GM19324 (cell line): Measurements from ENCODE around the gene METAP2.
"Not testable (repeated sequence)": the region's sequence is repeated elsewhere in the genome, so short reads cannot be mapped to it uniquely, and the experiment has no call there.

Experiments
- ATAC-seq: cut with Tn5 transposase; IDR thresholded peaks from one replicate; pipeline ENCODE4 v1.9.1; 2021; ENCODE audit warnings: mild to moderate bottlenecking, moderate library complexity; ENCODE audit not compliant: unreplicated experiment, low FRiP score

The METAP2 gene

DNA sequence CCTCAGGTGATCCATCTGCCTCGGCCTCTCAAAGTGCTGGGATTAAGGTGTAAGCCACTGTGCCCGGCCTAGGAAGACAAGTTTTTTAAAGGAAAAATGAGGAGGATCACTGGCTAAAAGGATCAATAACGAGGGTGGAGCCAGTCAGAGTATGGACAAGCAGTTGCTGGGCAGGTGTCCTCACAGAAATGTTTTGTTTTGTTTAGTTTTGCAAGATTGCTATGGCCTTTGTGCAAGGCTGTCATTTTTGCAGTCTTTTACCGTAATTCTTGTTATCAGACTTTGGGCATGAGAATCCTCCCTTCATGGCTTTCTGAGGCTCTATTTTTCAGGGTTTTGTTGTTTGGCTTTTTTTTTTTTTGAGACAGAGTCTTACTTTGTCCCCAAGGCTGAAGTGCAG is 11.9 kb upstream of the METAP2 start:
- no peak for ATAC-seq

DNA sequence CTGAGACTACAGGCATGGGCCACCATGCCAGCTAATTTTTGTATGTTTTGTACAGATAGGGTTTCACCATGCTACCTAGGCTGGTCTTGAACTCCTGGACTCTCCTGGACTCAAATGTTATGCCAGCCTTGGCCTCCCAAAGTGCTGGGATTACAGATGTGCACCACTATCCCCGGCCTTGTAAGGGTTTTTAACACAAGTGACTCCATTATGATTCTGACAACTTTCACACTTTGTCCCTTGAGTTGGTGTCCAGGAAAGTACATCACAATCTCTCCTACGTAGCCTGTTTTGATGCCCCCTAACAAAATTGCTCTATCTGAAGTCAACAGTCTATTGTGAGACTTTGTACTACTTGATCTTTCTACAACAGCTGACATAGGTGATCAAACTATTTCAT is 11.4 kb upstream of the METAP2 start:
- ATAC-seq = no peak

DNA sequence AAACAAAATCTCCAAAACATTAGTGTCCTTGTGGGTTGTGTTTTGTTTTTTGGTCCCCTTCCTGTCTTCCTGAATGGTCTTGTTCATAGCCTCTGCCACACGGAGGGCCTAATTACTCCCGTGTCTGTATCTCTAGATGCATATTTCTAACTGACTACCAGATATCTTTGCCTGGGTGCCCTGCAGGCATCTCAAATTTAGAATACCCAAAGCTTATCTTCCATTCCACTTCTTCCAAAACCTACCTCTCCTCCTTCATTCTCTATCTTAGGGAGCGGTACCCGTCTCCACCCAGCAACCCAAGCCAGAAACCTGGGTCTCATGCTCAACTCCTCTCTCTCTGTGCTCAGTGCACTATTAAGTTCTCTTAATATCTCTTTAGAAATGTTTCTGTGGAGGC is 10.9 kb upstream of the METAP2 start:
- ATAC-seq = no peak

DNA sequence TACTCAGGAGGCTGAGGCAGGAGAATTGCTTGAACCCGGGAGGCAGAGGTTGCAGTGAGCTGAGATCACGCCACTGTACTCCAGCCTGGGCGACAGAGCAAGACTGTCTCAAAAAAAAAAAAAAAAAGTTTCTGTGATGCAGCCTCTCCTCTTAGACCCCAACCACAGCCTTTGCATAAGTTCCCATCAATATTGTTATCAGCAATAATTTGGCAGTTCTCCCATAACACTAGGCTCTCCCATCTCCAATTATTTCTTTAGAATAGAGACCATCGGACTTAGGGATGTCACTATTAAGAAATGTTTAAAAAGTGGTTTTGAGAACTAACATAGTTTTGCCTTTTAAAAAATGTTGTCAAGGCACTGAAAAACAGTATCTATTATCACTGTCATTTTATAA is 10.2 kb upstream of the METAP2 start:
- ATAC-seq = not testable (repeated sequence)

DNA sequence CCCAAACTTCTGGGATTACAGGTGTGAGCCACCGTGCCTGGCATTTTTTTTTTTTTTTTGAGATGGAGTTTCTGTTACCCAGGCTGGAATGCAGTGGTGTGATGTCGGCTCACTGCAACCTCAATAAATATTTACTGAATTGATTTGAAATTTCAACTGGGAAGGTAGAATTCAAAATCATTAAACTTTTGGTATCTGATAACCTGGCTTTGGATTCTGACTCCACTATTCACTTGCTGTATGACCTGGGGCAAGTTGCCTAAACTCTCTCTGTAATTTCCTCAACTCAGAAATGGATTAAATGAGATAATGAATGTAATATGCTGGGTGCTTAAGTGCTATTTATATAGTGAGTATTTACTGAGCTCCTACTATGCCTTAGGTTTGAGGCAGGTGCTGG is 8.7 kb upstream of the METAP2 start:
- ATAC-seq = no peak

DNA sequence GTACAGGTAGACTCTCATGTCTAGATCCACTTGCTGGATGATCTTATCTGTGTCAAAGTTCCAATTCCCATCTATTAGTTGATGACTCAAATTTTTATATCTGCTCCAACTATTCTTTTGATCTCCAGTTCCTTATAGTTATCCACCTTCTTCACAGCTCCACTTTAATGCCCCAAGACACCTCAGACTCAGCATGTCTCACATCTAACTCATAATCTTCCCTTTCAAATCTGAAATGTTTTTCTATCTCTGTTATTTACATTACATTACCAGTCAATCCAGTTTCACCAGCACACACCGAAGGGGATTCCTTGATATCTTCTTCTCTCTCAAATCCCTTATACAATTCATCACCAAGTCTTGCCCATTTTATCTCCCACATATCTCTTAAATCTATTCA is 3.7 kb upstream of the METAP2 start:
- no peak for ATAC-seq

DNA sequence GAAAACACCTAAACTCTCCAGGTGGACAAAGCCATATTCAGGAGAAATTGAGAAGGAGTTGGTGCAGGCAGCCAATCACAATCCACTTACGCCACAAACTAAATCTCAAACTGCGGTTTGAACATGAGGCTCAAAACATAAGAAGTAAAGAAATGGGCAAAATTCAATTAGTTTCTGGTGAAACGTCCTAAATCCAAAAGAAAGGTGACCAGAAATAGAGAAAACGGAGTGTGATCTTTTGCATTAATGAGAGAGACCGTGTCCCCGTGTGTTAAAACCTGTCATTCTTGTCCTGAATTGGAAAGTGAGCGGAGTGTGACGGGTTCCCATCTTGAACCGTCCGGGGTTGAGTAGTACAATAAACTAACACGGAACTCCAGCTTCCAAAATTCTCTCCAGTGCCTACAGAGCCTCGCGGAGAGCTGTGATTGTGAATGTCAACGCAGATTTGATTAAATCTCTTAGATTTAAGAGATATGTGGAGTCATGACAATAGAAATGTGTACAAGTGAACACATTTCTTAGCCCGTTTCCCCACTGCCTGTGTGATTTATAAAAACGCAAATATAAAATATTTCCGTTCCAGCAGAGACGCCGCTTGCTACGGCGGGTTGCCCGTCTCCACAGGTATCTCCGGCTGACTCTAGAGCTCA is 595 bp upstream of the METAP2 start:
- peak; percentile 23 for ATAC-seq

DNA sequence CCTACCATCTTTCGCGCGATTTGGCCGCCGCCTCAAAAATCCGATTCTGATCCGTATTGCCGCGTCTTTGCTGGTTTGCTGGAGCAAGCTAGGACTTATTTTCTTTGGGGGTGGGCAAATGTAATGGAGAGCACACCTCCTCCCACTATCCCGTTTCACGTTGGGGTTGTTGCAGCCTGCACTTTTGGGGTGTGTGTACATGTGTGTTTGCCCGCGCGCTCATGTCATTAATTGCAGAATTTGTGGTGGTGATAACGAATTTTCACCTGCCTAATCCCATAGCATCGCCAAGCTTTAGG is 657 bp downstream of the METAP2 start:
- no peak for ATAC-seq

DNA sequence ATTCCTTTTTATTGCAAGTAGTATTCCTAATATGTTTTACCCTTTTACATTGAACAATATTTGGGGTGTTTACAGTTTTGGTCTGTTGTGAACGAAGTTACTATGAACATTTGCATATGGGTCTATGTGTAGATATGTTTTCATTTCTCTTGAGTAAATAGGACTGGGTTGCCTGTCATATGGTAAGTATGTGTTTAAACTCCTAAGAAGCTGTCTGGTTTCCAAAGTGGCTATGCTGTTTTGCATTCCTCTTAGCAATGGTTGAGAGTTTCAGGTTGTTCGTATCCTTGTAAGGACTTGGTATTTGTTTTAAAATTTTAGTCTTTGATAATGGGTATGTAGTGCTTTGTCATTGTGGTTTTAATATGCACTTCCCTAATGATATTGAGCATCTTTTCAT is 6.3 kb downstream of the METAP2 start:
- ATAC-seq = no peak

DNA sequence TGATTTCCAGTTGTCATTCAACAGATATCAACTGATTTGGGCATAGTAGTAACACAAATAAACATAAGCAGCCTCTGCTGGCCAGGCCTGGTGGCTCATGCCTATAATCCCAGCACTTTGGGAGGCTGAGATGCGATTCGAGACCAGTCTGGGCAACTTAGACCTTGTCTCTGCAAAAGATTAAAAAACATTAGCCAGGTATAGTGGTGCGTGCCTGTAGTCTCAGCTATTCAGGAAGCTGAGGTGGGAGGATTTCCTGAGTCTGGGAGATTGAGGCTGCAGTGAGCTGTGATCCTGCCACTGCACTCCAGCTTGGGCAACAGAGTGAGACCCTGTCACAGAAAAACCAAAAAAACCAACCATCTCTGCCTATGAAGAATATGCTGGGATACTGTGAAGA is 7.1 kb downstream of the METAP2 start:
- no peak for ATAC-seq

DNA sequence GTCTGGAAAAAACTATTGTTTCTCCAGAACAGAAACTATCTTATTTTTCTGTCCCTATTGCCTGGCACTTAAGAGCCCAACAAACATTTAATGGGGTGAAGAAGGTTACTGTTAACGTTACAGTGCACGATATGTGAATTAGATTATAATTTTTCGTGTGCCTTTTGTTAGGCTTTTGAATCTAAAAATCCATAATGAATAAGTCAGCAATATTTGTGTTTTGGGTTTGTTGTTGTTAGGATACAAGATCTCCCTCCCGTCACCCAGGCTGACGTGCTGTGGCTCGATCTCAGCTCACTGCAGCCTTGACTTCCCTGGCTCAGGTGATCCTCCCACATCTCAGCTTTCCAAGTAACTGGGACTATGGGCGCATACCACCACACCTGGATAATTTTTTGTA is 7.9 kb downstream of the METAP2 start:
- no peak for ATAC-seq

DNA sequence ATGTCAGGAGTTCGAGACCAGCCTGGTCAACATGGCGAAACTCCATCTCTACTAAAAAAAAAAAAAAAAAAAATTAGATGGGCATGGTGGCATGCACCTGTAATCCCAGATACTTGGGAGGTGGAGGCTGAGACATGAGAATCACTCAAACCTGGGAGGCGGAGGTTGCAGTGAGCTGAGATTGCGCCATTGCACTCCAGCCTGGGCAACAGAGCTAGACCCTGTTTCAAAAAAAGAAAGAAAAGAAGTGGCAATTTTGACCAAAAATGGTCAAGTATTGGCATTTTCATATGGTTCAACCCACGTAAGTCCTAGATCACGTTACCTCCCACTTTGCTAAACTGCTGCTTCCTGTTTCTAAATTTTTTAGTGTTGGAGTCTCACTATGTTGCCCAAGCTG is 8.6 kb downstream of the METAP2 start:
- ATAC-seq = not testable (repeated sequence)

DNA sequence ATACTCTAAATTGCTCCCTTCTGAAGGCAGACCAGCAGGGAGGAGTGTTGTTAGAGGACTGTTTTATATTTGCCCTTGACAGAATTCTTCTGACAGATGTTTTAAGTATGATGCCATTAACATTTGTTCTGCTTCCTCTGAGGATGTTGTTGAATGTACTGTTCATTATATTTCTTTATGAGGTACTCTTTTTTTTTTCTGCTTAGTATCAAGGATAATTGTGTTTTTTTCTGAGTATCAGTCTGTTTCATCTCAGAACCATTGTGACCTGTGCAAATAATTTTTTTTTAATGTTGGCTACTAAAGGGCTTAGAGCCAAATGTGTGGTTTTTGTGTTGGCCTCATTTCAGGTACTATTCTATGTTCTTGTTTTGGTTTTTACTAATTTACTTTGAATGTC is 10.6 kb downstream of the METAP2 start:
- ATAC-seq = no peak

DNA sequence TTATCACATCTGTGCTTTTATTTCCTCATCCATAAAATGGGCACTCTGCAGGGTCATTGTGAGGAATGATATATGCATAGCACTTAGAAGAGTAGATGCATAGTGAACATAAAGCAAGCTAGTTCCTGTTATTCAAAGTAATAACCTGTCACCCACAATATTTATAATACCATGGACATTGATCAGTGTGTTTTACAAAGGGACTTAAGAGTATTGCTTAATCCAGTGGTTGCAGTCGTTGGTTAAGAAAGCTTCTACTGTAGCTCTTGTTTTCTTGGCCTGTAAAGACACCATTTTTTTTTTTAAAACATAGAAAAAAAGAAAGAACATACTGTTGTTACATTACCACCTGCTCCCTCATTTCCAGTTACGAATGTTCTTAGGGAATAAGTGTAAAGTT is 13.1 kb downstream of the METAP2 start:
- ATAC-seq = no peak

DNA sequence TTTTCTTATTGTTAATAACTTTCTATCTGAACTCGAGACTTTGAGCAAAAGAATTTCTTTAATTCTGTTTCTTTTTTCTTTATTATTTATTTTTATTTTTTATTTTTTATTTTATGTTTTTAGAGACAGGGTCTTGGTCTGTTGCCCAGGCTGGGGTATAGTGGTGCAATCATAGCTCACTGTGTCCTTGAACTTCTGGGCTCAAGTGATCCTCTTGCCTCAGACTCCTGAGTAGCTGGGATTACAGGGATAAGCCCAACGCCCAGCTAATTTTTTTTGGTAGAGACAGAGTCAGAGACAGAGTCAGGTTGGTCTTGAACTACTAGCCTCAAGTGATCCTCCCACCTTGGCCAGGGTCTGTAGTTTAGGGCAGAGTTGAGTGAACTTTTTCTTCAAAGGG is 18.5 kb downstream of the METAP2 start:
- no peak for ATAC-seq

DNA sequence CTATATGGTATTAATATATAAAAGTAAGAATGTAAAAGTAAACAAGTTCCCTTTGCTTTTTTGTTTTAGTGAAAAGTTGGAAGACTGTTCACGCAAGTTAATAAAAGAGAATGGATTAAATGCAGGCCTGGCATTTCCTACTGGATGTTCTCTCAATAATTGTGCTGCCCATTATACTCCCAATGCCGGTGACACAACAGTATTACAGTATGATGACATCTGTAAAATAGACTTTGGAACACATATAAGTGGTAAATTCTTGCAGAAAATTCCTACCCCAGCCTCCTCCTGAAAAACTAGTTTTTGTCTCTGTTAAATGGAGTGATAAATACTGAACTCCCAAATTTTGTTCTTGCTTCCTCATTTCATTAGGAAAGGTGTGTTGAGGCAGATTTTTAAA is 20.9 kb downstream of the METAP2 start:
- ATAC-seq = no peak

DNA sequence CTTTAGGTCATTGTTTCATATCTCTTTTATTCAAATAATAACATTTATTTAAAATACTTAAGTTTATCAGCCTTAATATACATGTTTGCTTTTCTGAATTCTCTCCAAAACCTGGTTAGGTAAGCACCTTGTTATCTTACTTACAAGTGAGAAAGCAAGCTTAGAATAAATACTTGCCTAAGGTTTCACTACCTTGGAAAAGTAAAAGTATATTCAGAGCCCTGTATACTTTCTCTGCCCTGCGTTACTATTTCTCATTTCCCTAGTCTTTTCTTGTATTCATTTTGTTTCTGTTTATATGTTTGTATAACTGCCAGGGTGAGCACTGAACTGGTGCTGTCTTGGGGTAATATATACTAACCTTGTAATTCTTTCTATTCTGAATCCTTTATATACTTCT is 21.5 kb downstream of the METAP2 start:
- no peak for ATAC-seq

DNA sequence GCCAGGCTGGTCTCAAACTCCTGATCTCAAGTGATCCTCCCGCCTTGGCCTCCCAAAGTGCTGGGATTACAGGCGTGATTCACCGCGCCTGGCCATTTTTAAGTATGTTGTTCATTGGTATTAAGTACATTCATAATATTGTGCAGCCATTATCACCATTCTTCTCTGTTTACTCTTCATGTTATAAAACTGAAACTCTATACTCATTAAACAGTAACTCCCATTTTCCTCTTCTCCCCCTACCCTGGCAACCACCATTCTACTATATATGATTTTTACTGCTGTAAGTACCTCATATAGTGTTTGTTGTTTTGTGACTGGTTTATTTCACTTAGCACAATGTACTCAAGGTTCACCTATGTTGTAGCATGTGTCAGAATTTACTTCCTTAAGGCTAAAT is 23.1 kb downstream of the METAP2 start:
- ATAC-seq = no peak

DNA sequence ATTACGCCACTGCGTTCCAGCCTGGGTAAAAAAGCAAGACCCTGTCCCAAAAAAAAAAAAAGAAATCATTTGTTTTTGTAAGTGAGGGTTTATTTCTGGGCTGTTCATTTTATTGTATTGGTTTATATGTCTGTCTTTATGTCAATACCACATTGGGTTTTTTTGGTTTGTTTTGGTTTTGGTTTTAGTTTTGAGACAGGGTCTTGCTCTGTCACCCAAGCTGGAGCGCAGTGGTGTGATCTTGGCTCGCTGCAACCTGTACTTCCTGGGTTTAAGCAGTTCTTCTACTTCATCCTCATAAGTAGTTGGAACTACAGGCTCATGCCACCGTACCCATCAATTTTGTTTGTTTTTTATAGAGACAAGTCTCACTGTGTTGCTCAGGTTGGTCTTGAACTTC is 25.0 kb downstream of the METAP2 start:
- no peak for ATAC-seq

DNA sequence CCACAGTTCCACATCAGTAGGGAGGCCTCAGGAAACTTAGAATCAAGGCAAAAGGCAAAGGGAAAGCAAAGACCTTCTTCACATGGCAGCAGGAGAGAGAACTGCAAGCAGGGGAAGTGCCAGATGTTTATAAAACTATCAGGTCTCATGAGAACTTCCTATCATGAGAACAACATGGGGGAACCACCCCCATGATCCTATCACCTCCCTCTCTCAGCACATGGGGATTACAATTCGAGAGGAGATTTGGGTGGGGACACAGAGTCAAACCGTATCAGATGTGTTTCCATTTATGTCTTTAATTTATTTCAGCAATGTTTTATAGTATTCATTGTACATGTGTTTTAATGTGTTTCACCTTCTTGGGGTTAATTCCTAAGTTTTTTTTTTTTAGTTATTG is 25.8 kb downstream of the METAP2 start:
- ATAC-seq = no peak

DNA sequence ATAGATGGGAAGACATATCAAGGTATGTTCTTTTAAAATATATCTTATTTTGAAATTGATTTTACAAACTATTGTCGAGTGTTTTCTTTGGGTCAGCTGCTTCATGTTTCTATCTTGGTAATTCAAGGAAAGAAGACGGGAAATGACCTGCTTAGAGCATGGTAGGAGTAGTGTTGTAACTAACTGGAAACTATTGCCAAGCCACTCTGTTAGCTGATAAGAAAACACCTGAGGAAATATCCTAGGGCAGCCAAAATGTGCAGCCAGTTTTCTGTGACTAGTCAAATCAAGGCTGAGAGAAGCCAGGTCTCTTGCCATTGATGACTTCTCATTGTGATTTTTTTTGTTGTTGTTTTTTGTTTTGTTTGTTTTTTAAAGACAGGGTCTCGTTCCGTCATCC is 30.2 kb downstream of the METAP2 start:
- no peak for ATAC-seq

DNA sequence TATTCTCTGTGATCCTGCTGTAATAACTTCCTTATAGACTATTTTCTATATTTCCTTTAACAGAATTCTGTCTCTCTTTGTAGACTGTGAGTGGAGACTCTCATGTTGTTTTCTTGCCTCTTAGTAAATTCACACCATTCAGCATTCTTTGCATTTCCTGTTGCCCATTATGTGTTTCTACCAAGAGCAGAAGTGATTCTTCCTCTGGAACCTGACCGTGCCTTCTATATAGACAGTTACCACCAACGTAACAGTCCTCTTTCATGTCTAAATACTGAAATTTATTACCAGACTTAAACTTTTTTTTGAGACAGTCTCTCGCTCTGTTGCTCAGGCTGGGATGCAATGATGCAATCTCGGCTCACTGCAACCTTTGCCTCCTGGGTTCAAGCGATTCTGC is 31.1 kb downstream of the METAP2 start:
- no peak for ATAC-seq
